Neural cell (in vitro differentiated cells): ENCODE results near the gene ASTN1. TPM values are rescaled to one million over a fixed set of nuclear protein-coding genes. Genes with fewer than 3 reads are reported as not detected.

Experiments used
- H2AFZ ChIP-seq: fragments of 200-600, 300-800 bp; sonication (generic), shearing (Covaris generic); 2 replicates; pipeline ENCODE4 v1.6.0; 2014; ENCODE audit warnings: low read depth, mild to moderate bottlenecking, antibody characterized with exemption, low read length, moderate library complexity
- H3F3A ChIP-seq: fragments of 200-600 bp; shearing (Covaris generic); 2 replicates; pipeline ENCODE4 v1.6.1; 2016; ENCODE audit warnings: mild to moderate bottlenecking, moderate library complexity, mixed read lengths, antibody characterized with exemption, low read length; ENCODE audit not compliant: insufficient read depth, poor library complexity, severe bottlenecking
- H3K27ac ChIP-seq: fragments of 200-600, 300-800 bp; sonication (generic), shearing (Covaris generic); 2 replicates; pipeline ENCODE4 v1.5.1; 2014; ENCODE audit warnings: mild to moderate bottlenecking, low read length, moderate library complexity
- H3K27me3 ChIP-seq: fragments of 300-800, 200-600 bp; sonication (generic), shearing (Covaris generic); 2 replicates; pipeline ENCODE4 v1.6.0; 2014; ENCODE audit warnings: mild to moderate bottlenecking, low read depth, low read length, moderate library complexity; ENCODE audit not compliant: insufficient read depth
- H3K36me3 ChIP-seq: fragments of 300-800, 200-600 bp; sonication (generic), shearing (Covaris generic); 2 replicates; pipeline ENCODE4 v1.5.1; 2014; ENCODE audit warnings: mild to moderate bottlenecking, antibody characterized with exemption, low read length, moderate library complexity; ENCODE audit not compliant: insufficient read depth
- H3K4me2 ChIP-seq: fragments of 300-800, 200-600 bp; sonication (generic), shearing (Covaris generic); 2 replicates; pipeline ENCODE4 v1.6.0; 2014; ENCODE audit warnings: mild to moderate bottlenecking, low read length
- H3K4me3 ChIP-seq: fragments of 300-800, 200-600 bp; sonication (generic), shearing (Covaris generic); 2 replicates; pipeline ENCODE4 v1.5.1; 2014; ENCODE audit warnings: mild to moderate bottlenecking, low read length, moderate library complexity
- H3K79me2 ChIP-seq: fragments of 200-600 bp; shearing (Covaris generic); replicated peaks from 2 replicates; pipeline ENCODE4 v1.6.0; 2014; ENCODE audit warnings: mild to moderate bottlenecking, low read length, moderate library complexity; ENCODE audit not compliant: insufficient read depth
- H3K9ac ChIP-seq: fragments of 300-800, 200-600 bp; sonication (generic), shearing (Covaris generic); 2 replicates; pipeline ENCODE4 v1.6.1; 2016; ENCODE audit warnings: mild to moderate bottlenecking, low read length, mixed read lengths
- H3K9me2 ChIP-seq: fragments of 200-600 bp; shearing (Covaris generic); 2 replicates; pipeline ENCODE4 v1.6.1; 2016; ENCODE audit warnings: mild to moderate bottlenecking, low read length, mixed read lengths; ENCODE audit not compliant: insufficient read depth
- H3K9me3 ChIP-seq: fragments of 200-600, 300-800 bp; sonication (generic), shearing (Covaris generic); 2 replicates; pipeline ENCODE4 v1.6.1; 2016; ENCODE audit warnings: mild to moderate bottlenecking, mixed run types, low read length, moderate library complexity, mixed read lengths
- H4K20me1 ChIP-seq: fragments of 200-600 bp; shearing (Covaris generic); 2 replicates; pipeline ENCODE4 v1.6.1; 2016; ENCODE audit warnings: mild to moderate bottlenecking, mixed run types; ENCODE audit not compliant: insufficient read depth
- CTCF ChIP-seq: fragments of 450-650 bp; IDR thresholded peaks from 2 replicates; pipeline ENCODE4 v1.5.1; 2014; ENCODE audit warnings: antibody characterized with exemption, mild to moderate bottlenecking, moderate library complexity; ENCODE audit not compliant: poor library complexity, severe bottlenecking
- EP300 ChIP-seq: fragments of 450-650 bp; conservative IDR thresholded peaks from 2 replicates; pipeline ENCODE4 v1.6.1; 2014; ENCODE audit warnings: antibody characterized with exemption, mild to moderate bottlenecking, moderate library complexity; ENCODE audit not compliant: poor library complexity, severe bottlenecking
- EZH2 ChIP-seq: fragments of 200-600, 300-800 bp; shearing (Covaris generic), sonication (generic); IDR thresholded peaks from 2 replicates; pipeline ENCODE4 v1.6.1; 2014; ENCODE audit warnings: antibody characterized with exemption, low read length, borderline replicate concordance, mild to moderate bottlenecking; ENCODE audit not compliant: insufficient read depth, poor library complexity, severe bottlenecking
- MXI1 ChIP-seq: fragments of 450-650 bp; conservative IDR thresholded peaks from 2 replicates; pipeline ENCODE4 v1.6.1; 2014; ENCODE audit warnings: antibody characterized with exemption, mild to moderate bottlenecking; ENCODE audit not compliant: poor library complexity, severe bottlenecking
- POLR2AphosphoS5 ChIP-seq: IDR thresholded peaks from 2 replicates; pipeline ENCODE4 v1.6.1; 2012
- RAD21 ChIP-seq: fragments of 450-650 bp; conservative IDR thresholded peaks from 2 replicates; pipeline ENCODE4 v1.6.1; 2014; ENCODE audit warnings: antibody characterized with exemption, mild to moderate bottlenecking, moderate library complexity
- REST ChIP-seq: IDR thresholded peaks from 2 replicates; pipeline ENCODE4 v1.6.1; 2012; ENCODE audit warnings: borderline replicate concordance
- SMC3 ChIP-seq: fragments of 450-650 bp; conservative IDR thresholded peaks from 2 replicates; pipeline ENCODE4 v1.6.1; 2014; ENCODE audit warnings: antibody characterized with exemption, mild to moderate bottlenecking, moderate library complexity; ENCODE audit not compliant: poor library complexity
- TAF1 ChIP-seq: IDR thresholded peaks from 2 replicates; pipeline ENCODE4 v1.6.1; 2012; ENCODE audit warnings: low read depth
- polyA plus RNA-seq: library from polyadenylated mRNA; depleted of rRNA; stranded (reverse); fragments of >200 nt; gene quantifications from 2 replicates; pipeline ENCODE4 v1.2.3, GENCODE V29; 2014

Gene ASTN1
- polyA plus RNA-seq, 1 donor from 2014 or later: 33.4 TPM

GRCh38 chr1:177023726-177024125 lies 140.8 kb downstream of the ASTN1 start:
- H3K9me2 ChIP-seq: no peaks in the 10 kb centered on the region
- no peaks in the 10 kb centered on the region for H3K27me3 ChIP-seq
- H4K20me1 ChIP-seq: no peaks in the 10 kb centered on the region
- H3F3A ChIP-seq: no peaks in the 10 kb centered on the region
- no peak overlapping the region for H3K9ac ChIP-seq
- no peak overlapping the region for H2AFZ ChIP-seq
- H3K4me3 ChIP-seq: no peak overlapping the region
- H3K27ac ChIP-seq: no peak overlapping the region
- no peaks in the 10 kb centered on the region for H3K9me3 ChIP-seq
- H3K79me2 ChIP-seq: no peaks in the 10 kb centered on the region
- TF ChIP-seq SMC3 (no peak), TAF1 (no peak), EP300 (no peak), CTCF (no peak), EZH2 (no peak), POLR2AphosphoS5 (no peak), MXI1 (no peak), REST (no peak), RAD21 (no peak)
- H3K4me2 ChIP-seq: no peak overlapping the region
- peaks cover 30% of the 10 kb centered on the region for H3K36me3 ChIP-seq

- TF ChIP-seq EZH2: no peak
- TF ChIP-seq RAD21: no peak
- TF ChIP-seq SMC3: no peak
- TF ChIP-seq TAF1: no peak
- Histone ChIP-seq H3K4me2 (no peak overlapping the region), H3K9me2 (no peaks in the 10 kb centered on the region), H3K79me2 (no peaks in the 10 kb centered on the region), H3K9me3 (no peaks in the 10 kb centered on the region), H3F3A (no peaks in the 10 kb centered on the region), H3K9ac (no peak overlapping the region), H3K27me3 (no peaks in the 10 kb centered on the region), H3K4me3 (no peak overlapping the region), H4K20me1 (no peaks in the 10 kb centered on the region), H2AFZ (no peak overlapping the region), H3K27ac (no peak overlapping the region), H3K36me3 (peaks cover 26% of the 10 kb centered on the region)
Observed at GRCh38 chr1:177023249-177023648, 141.3 kb downstream of the ASTN1 start.

GRCh38 chr1:177021687-177022086 lies 142.8 kb downstream of the ASTN1 start:
- no peaks in the 10 kb centered on the region for H3K9me2 ChIP-seq

More at GRCh38 chr1:177021687-177022086, 142.8 kb downstream of the ASTN1 start:
- Histone ChIP-seq H3K9ac (no peak overlapping the region), H4K20me1 (no peaks in the 10 kb centered on the region), H3K27me3 (no peaks in the 10 kb centered on the region), H2AFZ (no peak overlapping the region), H3K79me2 (no peaks in the 10 kb centered on the region), H3F3A (no peaks in the 10 kb centered on the region), H3K36me3 (peaks cover 20% of the 10 kb centered on the region), H3K4me2 (no peak overlapping the region), H3K9me3 (no peaks in the 10 kb centered on the region), H3K4me3 (no peak overlapping the region), H3K27ac (no peak overlapping the region)
- TF ChIP-seq EZH2 (no peak), POLR2AphosphoS5 (no peak), TAF1 (no peak), SMC3 (no peak), MXI1 (no peak), REST (no peak)
